ENCODE measurements around the gene DNAJA1.
"Not testable (repeated sequence)": the region's sequence is repeated elsewhere in the genome, so short reads cannot be mapped to it uniquely, and the experiment has no call there.

DNAJA1 gene

GRCh38 chr9:33082538-33083326, 57.7 kb downstream of the DNAJA1 start:
- DNase-seq: peak; percentile 46

- not testable (repeated sequence) for DNase-seq
These were observed 60.6 kb downstream of the DNAJA1 start for GRCh38 chr9:33085672-33086071.
